Measurements from ENCODE around the gene TICRR.

- no peak for TF ChIP-seq CTCF (IDR thresholded peaks at IDR 0.05; ENCODE audit: low read length)
- no peak for TF ChIP-seq EZH2phosphoT487 (IDR thresholded peaks at IDR 0.05; ENCODE audit: low read length)
- no peak for TF ChIP-seq EZH2 (optimal IDR thresholded peaks at IDR 0.05; ENCODE audit: low read depth, low read length)
Measured at GRCh38 chr15:89666184-89666857, 91.1 kb downstream of the TICRR start.
